Measurements from ENCODE around the gene B4GALNT4.
"Not testable (repeated sequence)": the region's sequence is repeated elsewhere in the genome, so short reads cannot be mapped to it uniquely, and the experiment has no call there.

The B4GALNT4 gene

DNA sequence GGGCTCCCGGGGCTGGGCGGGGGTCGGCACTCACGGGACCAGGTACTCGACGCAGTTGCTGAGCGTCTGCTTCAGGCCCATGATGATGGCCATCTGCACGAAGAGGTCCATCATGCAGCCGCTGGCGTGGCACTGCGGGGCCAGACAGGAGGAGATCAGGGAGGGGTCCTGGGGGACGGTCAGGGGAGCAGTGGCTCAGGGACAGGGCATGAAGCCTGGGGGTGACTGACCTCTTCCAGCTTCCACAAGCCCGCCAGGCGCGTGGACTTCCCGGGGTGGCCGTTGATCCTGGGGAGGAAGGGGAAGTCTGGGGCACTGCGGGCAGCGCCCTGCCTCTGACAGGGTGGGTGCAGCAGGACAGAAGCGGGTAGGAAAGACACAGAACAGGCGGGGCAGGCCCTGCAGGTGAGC, 51.6 kb downstream of the B4GALNT4 start:
- Histone ChIP-seq H3K4me3 (ENCODE audit: low read depth in 1 of 2, low read length in 2 of 2) (no peak overlapping the region), H3K9ac (ENCODE audit: low read depth, low read length) (no peak overlapping the region), H3K36me3 (ENCODE audit: insufficient read depth, low read length) (no peaks in the 10 kb centered on the region), H3K9me3 (ENCODE audit: insufficient read depth, low read length, severe bottlenecking) (no peaks in the 10 kb centered on the region), H3K27me3 (ENCODE audit: insufficient read depth, low read length, poor library complexity) (peaks cover 8% of the 10 kb centered on the region), H2AFZ (ENCODE audit: low read depth, low read length) (no peak overlapping the region), H4K20me1 (ENCODE audit: insufficient read depth, low read length) (no peaks in the 10 kb centered on the region), H3K79me2 (ENCODE audit: insufficient read depth, low read length) (no peaks in the 10 kb centered on the region), H3K27ac (ENCODE audit: low read length) (no peak overlapping the region), H3K4me2 (ENCODE audit: insufficient read depth, low read length) (no peak overlapping the region), H3K4me1 (ENCODE audit: insufficient read depth, low read length) (peaks cover 14% of the 10 kb centered on the region)
- no peak for TF ChIP-seq EZH2 (IDR thresholded peaks at IDR 0.05; ENCODE audit: borderline replicate concordance, low read depth, low read length, severe bottlenecking)
- TF ChIP-seq, protein P1, sequence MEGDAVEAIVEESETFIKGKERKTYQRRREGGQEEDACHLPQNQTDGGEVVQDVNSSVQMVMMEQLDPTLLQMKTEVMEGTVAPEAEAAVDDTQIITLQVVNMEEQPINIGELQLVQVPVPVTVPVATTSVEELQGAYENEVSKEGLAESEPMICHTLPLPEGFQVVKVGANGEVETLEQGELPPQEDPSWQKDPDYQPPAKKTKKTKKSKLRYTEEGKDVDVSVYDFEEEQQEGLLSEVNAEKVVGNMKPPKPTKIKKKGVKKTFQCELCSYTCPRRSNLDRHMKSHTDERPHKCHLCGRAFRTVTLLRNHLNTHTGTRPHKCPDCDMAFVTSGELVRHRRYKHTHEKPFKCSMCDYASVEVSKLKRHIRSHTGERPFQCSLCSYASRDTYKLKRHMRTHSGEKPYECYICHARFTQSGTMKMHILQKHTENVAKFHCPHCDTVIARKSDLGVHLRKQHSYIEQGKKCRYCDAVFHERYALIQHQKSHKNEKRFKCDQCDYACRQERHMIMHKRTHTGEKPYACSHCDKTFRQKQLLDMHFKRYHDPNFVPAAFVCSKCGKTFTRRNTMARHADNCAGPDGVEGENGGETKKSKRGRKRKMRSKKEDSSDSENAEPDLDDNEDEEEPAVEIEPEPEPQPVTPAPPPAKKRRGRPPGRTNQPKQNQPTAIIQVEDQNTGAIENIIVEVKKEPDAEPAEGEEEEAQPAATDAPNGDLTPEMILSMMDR (IDR thresholded peaks at IDR 0.05; ENCODE audit: borderline replicate concordance, extremely low read depth, low read length, poor library complexity, severe bottlenecking), result no peak
- DNase-seq (no peak), ATAC-seq (ENCODE audit: insufficient read depth, low read depth) (no peak)

DNA sequence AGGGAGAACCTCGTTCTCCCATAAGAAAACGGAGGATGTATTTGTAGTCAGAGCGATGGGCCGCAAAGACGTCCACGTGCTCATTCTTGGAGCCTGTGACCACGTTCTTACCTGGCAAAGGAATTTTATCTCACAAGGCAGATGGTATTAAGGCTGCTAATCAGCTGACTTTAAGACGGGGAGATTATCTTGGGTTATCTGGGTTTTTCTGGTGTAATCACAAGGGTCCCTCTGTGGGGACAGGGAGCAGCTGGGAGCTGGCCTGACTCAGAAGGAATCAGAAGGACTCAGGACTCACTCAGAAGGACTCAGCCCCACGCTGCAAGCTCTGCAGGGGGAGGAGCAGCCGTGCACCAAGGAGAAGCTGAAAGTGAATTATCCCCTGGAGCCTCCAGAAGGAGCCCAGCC, 53.0 kb downstream of the B4GALNT4 start:
- H3K27me3 ChIP-seq (ENCODE audit: insufficient read depth, low read length, poor library complexity), result no peaks in the 10 kb centered on the region
- TF ChIP-seq, protein P1 (IDR thresholded peaks at IDR 0.05; ENCODE audit: borderline replicate concordance, extremely low read depth, low read length, poor library complexity, severe bottlenecking), result no peak
- no peak for TF ChIP-seq EZH2 (IDR thresholded peaks at IDR 0.05; ENCODE audit: borderline replicate concordance, low read depth, low read length, severe bottlenecking)

DNA sequence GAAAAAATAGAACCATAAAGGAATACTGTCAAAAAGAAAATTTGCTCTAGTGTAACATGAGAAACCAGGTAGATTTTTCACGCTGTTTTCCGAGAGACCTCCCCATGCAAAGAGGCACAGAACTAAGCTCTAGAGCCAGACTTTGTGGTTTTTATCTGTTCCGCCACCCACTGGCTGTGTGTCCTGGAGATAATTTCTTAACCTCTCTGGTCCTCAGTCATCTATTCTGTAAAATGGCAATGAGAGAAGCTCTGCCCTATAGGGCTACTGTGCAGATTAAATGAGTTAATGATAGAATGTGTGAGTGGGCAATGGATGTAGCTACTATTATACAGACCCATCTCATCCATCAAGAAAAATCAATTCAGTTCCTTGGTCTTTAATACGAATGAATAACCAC, 54.9 kb downstream of the B4GALNT4 start:
- no peak for DNase-seq
- H3K79me2 ChIP-seq (ENCODE audit: insufficient read depth, low read length), result no peaks in the 10 kb centered on the region
- no peak overlapping the region for H3K4me3 ChIP-seq (ENCODE audit: low read depth in 1 of 2, low read length in 2 of 2)
- no peak overlapping the region for H3K27ac ChIP-seq (ENCODE audit: low read length)
- no peak overlapping the region for H3K4me2 ChIP-seq (ENCODE audit: insufficient read depth, low read length)
- H3K36me3 ChIP-seq (ENCODE audit: insufficient read depth, low read length), result no peaks in the 10 kb centered on the region
- ATAC-seq (ENCODE audit: insufficient read depth, low read depth), result no peak
- H3K9me3 ChIP-seq (ENCODE audit: insufficient read depth, low read length, severe bottlenecking), result no peaks in the 10 kb centered on the region
- no peaks in the 10 kb centered on the region for H3K4me1 ChIP-seq (ENCODE audit: insufficient read depth, low read length)
- H3K9ac ChIP-seq (ENCODE audit: low read depth, low read length), result no peak overlapping the region
- no peaks in the 10 kb centered on the region for H3K27me3 ChIP-seq (ENCODE audit: insufficient read depth, low read length, poor library complexity)
- H2AFZ ChIP-seq (ENCODE audit: low read depth, low read length), result no peak overlapping the region
- TF ChIP-seq, protein P1 (IDR thresholded peaks at IDR 0.05; ENCODE audit: borderline replicate concordance, extremely low read depth, low read length, poor library complexity, severe bottlenecking), result no peak
- TF ChIP-seq EZH2 (IDR thresholded peaks at IDR 0.05; ENCODE audit: borderline replicate concordance, low read depth, low read length, severe bottlenecking), result no peak
- no peaks in the 10 kb centered on the region for H4K20me1 ChIP-seq (ENCODE audit: insufficient read depth, low read length)

More for the DNA sequence above, 53.0 kb downstream of the B4GALNT4 start:
- H3K36me3 ChIP-seq (ENCODE audit: insufficient read depth, low read length), result no peaks in the 10 kb centered on the region
- H3K4me2 ChIP-seq (ENCODE audit: insufficient read depth, low read length), result no peak overlapping the region
- H3K4me1 ChIP-seq (ENCODE audit: insufficient read depth, low read length), result peaks cover under 1% of the 10 kb centered on the region; the same call in 1 of the 2 replicates
- no peaks in the 10 kb centered on the region for H4K20me1 ChIP-seq (ENCODE audit: insufficient read depth, low read length)
- ATAC-seq (ENCODE audit: insufficient read depth, low read depth), result no peak
- no peak for DNase-seq
- no peaks in the 10 kb centered on the region for H3K9me3 ChIP-seq (ENCODE audit: insufficient read depth, low read length, severe bottlenecking)
- no peak overlapping the region for H2AFZ ChIP-seq (ENCODE audit: low read depth, low read length)
- H3K9ac ChIP-seq (ENCODE audit: low read depth, low read length), result no peak overlapping the region
- no peak overlapping the region for H3K4me3 ChIP-seq (ENCODE audit: low read depth in 1 of 2, low read length in 2 of 2)
- no peak overlapping the region for H3K27ac ChIP-seq (ENCODE audit: low read length)
- no peaks in the 10 kb centered on the region for H3K79me2 ChIP-seq (ENCODE audit: insufficient read depth, low read length)

DNA sequence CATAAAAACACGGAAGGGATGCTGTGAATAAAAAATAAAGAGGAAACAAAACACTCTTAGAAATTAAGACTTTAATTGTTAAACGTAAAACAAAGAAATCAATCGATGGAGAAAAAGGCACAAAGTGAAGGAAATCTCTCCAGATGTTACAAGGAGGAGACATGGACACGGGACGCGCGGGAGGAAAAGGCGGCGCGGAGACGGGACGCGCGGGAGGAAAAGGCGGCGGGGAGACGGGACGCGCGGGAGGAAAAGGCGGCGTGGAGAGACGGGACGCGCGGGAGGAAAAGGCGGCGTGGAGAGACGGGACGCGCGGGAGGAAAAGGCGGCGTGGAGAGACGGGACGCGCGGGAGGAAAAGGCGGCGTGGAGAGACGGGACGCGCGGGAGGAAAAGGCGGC, 55.5 kb downstream of the B4GALNT4 start:
- H3K4me3 ChIP-seq (ENCODE audit: low read depth in 1 of 2, low read length in 2 of 2); H3K4me1 ChIP-seq (ENCODE audit: insufficient read depth, low read length); H3K9me3 ChIP-seq (ENCODE audit: insufficient read depth, low read length, severe bottlenecking); H3K36me3 ChIP-seq (ENCODE audit: insufficient read depth, low read length); ATAC-seq (ENCODE audit: insufficient read depth, low read depth); H3K79me2 ChIP-seq (ENCODE audit: insufficient read depth, low read length); H3K27ac ChIP-seq (ENCODE audit: low read length); DNase-seq; H3K9ac ChIP-seq (ENCODE audit: low read depth, low read length); H3K4me2 ChIP-seq (ENCODE audit: insufficient read depth, low read length); H3K27me3 ChIP-seq (ENCODE audit: insufficient read depth, low read length, poor library complexity); H4K20me1 ChIP-seq (ENCODE audit: insufficient read depth, low read length); H2AFZ ChIP-seq (ENCODE audit: low read depth, low read length): not testable (repeated sequence)

All from DND-41 (cell line).